Lower lobe of right lung (tissue), 2 donors: ENCODE measurements around the gene METTL25. TPM values are rescaled to one million over a fixed set of nuclear protein-coding genes. Genes with fewer than 3 reads are reported as not detected.

ENCODE experiments used
- ATAC-seq, 2 donors: fragments of 200-7000 bp; cut with Tn5 transposase; one replicate each; pipeline ENCODE4 v1.9.1; 2020 to 2022; ENCODE audit warnings: mild to moderate bottlenecking in 2 of 2, moderate library complexity in 2 of 2
- DNase-seq: peaks from one replicate; pipeline ENCODE4 v3.0.0-alpha.2; 2020
- H3K27ac ChIP-seq: fragments of 200-600 bp; one replicate; pipeline ENCODE4 v1.8.0; 2022
- H3K27me3 ChIP-seq: fragments of 200-600 bp; one replicate; pipeline ENCODE4 v1.8.0; 2022; ENCODE audit warnings: low read depth
- H3K36me3 ChIP-seq: fragments of 200-600 bp; one replicate; pipeline ENCODE4 v1.8.0; 2022; ENCODE audit warnings: mild to moderate bottlenecking
- H3K4me1 ChIP-seq: fragments of 200-600 bp; one replicate; pipeline ENCODE4 v1.8.0; 2022
- H3K4me3 ChIP-seq: fragments of 200-600 bp; one replicate; pipeline ENCODE4 v1.8.0; 2022; ENCODE audit warnings: mild to moderate bottlenecking
- H3K9me3 ChIP-seq: fragments of 200-600 bp; one replicate; pipeline ENCODE4 v1.8.0; 2022
- CTCF ChIP-seq: fragments of 200-600 bp; IDR thresholded peaks from one replicate; pipeline ENCODE4 v1.8.0; 2022; ENCODE audit warnings: antibody characterized with exemption, mild to moderate bottlenecking
- intact Hi-C: fragments of 100-400 bp; cut with DNase I; formaldehyde crosslinking; loops from one replicate; pipeline ENCODE4 v1.11.0; 2022
- total RNA-seq: library from RNA; stranded (reverse); fragmentation: NEBNext Ultra II Directional; extraction: Animal tissue kit (Norgen Biotek cat#: 25700); gene quantifications from one replicate; pipeline ENCODE4 v1.2.1, GENCODE V29; 2021
- donor health status: DM: no; HTN: yes; CAD: no; lungs with severe emphysema.

METTL25 gene
- total RNA-seq, 1 donor from 2014 or later, result 15.7 TPM

GRCh38 chr12:82414926-82415325 lies 56.6 kb downstream of the METTL25 start:
- Histone ChIP-seq H3K36me3 (peaks cover 9% of the 10 kb centered on the region), H3K4me3 (no peak overlapping the region), H3K27me3 (no peaks in the 10 kb centered on the region), H3K9me3 (no peaks in the 10 kb centered on the region), H3K4me1 (no peaks in the 10 kb centered on the region), H3K27ac (no peak overlapping the region)
- no peak for TF ChIP-seq CTCF
- intact Hi-C loops, result no loop called here
- DNase-seq, result no peak
- ATAC-seq, result no peak

- Histone ChIP-seq H3K27ac (no peak overlapping the region), H3K4me1 (no peaks in the 10 kb centered on the region), H3K9me3 (no peaks in the 10 kb centered on the region), H3K27me3 (no peaks in the 10 kb centered on the region), H3K36me3 (peaks cover 9% of the 10 kb centered on the region), H3K4me3 (no peak overlapping the region)
- DNase-seq (no peak), ATAC-seq (no peak)
- intact Hi-C loops, result no loop called here
- TF ChIP-seq CTCF, result no peak
Observed at GRCh38 chr12:82415402-82415801, 57.1 kb downstream of the METTL25 start.

GRCh38 chr12:82425241-82425640 lies 66.9 kb downstream of the METTL25 start:
- DNase-seq, result no peak
- Histone ChIP-seq H3K9me3 (no peaks in the 10 kb centered on the region), H3K27me3 (no peaks in the 10 kb centered on the region), H3K36me3 (no peaks in the 10 kb centered on the region), H3K4me3 (no peak overlapping the region), H3K27ac (no peak overlapping the region), H3K4me1 (no peaks in the 10 kb centered on the region)
- no peak for TF ChIP-seq CTCF
- intact Hi-C loops, result no loop called here
- ATAC-seq, result no peak

- no peak for TF ChIP-seq CTCF
- intact Hi-C loops, result no loop called here
- no peak overlapping the region for H3K27ac ChIP-seq
- DNase-seq (no peak), ATAC-seq (no peak)
- no peaks in the 10 kb centered on the region for H3K36me3 ChIP-seq
- no peak overlapping the region for H3K4me3 ChIP-seq
- no peaks in the 10 kb centered on the region for H3K4me1 ChIP-seq
- no peaks in the 10 kb centered on the region for H3K27me3 ChIP-seq
- no peaks in the 10 kb centered on the region for H3K9me3 ChIP-seq
Observed at GRCh38 chr12:82426081-82426480, 67.8 kb downstream of the METTL25 start.

- no peak overlapping the region for H3K4me3 ChIP-seq
- H3K4me1 ChIP-seq, result no peaks in the 10 kb centered on the region
- intact Hi-C loops, result no loop called here
- ATAC-seq (no peak), DNase-seq (no peak)
- TF ChIP-seq CTCF, result no peak
- no peaks in the 10 kb centered on the region for H3K27me3 ChIP-seq
- no peaks in the 10 kb centered on the region for H3K36me3 ChIP-seq
- no peaks in the 10 kb centered on the region for H3K9me3 ChIP-seq
- no peak overlapping the region for H3K27ac ChIP-seq
Observed at GRCh38 chr12:82426586-82426985, 68.3 kb downstream of the METTL25 start.
